Kidney (tissue), 14 donors: ENCODE measurements around the gene PLIN3. TPM values are rescaled to one million over a fixed set of nuclear protein-coding genes. Genes with fewer than 3 reads are reported as not detected.

Experiments used
- DNase-seq, 5 donors: peaks; one replicate each; pipeline ENCODE4 v3.0.0-alpha.2; 2013 to 2020
- FAIRE-seq: peaks from 2 replicates; lab custom pipeline; 2012; peaks lifted over from hg19 to GRCh38; lab: Jason Lieb, UNC
- H3K27ac ChIP-seq, 2 donors: one replicate each; pipeline ENCODE4 v1.7.0; 2013; ENCODE audit warnings: low read depth in 2 of 2, low read length in 2 of 2, inconsistent platforms in 1 of 2
- H3K27me3 ChIP-seq: one replicate; pipeline ENCODE4 v1.7.1; 2013; ENCODE audit warnings: low read length, inconsistent platforms; ENCODE audit not compliant: control insufficient read depth, insufficient read depth
- H3K36me3 ChIP-seq, 3 donors: one replicate each; pipeline versions ENCODE4 v1.7.0 to v1.7.1; 2013; ENCODE audit warnings: low read length in 3 of 3, control low read depth in 1 of 3, inconsistent platforms in 1 of 3; ENCODE audit not compliant: insufficient read depth in 3 of 3, control insufficient read depth in 2 of 3
- H3K4me1 ChIP-seq, 3 donors: one replicate each; pipeline versions ENCODE4 v1.7.0 to v1.7.1; 2013; ENCODE audit warnings: low read length in 3 of 3, inconsistent platforms in 1 of 3, low read depth in 1 of 3; ENCODE audit not compliant: control insufficient read depth in 2 of 3, insufficient read depth in 2 of 3
- H3K4me3 ChIP-seq, 3 donors: one replicate each; pipeline versions ENCODE4 v1.7.0 to v1.8.1; 2013; ENCODE audit warnings: low read length in 3 of 3, control low read depth in 1 of 3, inconsistent platforms in 1 of 3
- H3K9ac ChIP-seq, 3 donors: one replicate each; pipeline versions ENCODE4 v1.7.0 to v1.7.1; 2013; ENCODE audit warnings: low read length in 3 of 3, control low read depth in 1 of 3, inconsistent platforms in 1 of 3
- H3K9me3 ChIP-seq, 3 donors: one replicate each; pipeline versions ENCODE4 v1.7.0 to v1.7.1; 2013; ENCODE audit warnings: low read length in 3 of 3, control low read depth in 1 of 3, inconsistent platforms in 1 of 3; ENCODE audit not compliant: control insufficient read depth in 2 of 3, insufficient read depth in 1 of 3
- intact Hi-C: fragments of 100-400 bp; cut with DNase I; formaldehyde crosslinking; loops from one replicate; pipeline ENCODE4 v1.11.1; 2022
- polyA plus RNA-seq: library from polyadenylated mRNA; stranded (reverse); fragments of 350-450 nt; fragmentation: Illumina TruSeq; extraction: RNeasy Lipid Tissue Mini Kit (QIAGEN cat#74804); gene quantifications from one replicate; pipeline ENCODE4 v1.2.3, GENCODE V29; 2014; ENCODE audit warnings: low read depth, low replicate concordance; ENCODE audit not compliant: insufficient read depth
- total RNA-seq: library from RNA; stranded (reverse); fragmentation: NEBNext Ultra II Directional; extraction: Animal tissue kit (Norgen Biotek cat#: 25700); gene quantifications from one replicate; pipeline ENCODE4 v1.2.1, GENCODE V29; 2021
- TF ChIP-seq, protein P1 (sequence below): IDR thresholded peaks from 3 replicates; pipeline ENCODE4 v1.5.1; 2012; ENCODE audit warnings: mild to moderate bottlenecking, moderate library complexity, borderline replicate concordance; ENCODE audit not compliant: insufficient read depth; ENCODE audit errors: extremely low read depth
- donor health status: control.
- donor health status: control.
- donor health status: control.
- donor health status: control.
- donor health status: control.
- donor health status: DM: yes; HTN: yes; CAD: no.
- donor health status: Normal renal cell carcinoma (clear cell type).

PLIN3 gene
- total and polyA plus RNA-seq, 2 donors from 2014 or later = 30.5 to 60.0 TPM

DNA sequence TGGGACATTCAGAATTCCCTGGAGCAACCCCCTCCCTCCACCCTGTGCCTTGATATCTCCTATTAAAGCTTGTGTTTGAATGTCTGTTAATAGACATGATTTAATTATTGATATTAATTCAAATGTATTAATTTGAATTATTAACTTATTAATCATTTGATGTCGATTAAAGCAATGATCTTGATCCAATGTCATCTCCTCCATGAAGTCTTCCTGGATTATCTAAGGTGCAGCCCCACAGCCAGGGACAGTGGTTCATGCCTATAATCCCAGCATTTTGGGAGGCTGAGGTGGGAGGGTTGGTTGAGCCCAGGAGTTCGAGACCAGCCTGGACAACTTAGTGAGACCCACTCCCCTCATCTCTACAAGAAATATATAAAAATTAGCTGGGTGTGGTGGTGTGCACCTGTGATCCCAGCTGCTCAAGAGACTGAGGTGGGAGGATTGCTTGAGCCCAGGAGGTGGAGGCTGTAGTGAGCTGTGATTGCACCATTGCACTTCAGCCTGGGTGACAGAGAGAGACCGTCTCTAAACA is 66.3 kb downstream of the PLIN3 start:
- Histone ChIP-seq H3K27me3 (no peaks in the 10 kb centered on the region), H3K9me3 (no peaks in the 10 kb centered on the region), H3K27ac (no peak overlapping the region), H3K4me1 (no peaks in the 10 kb centered on the region), H3K36me3 (peaks cover 0 to 2% (median 0%) of the 10 kb centered on the region in 3 donors), H3K4me3 (no peak overlapping the region), H3K9ac (no peak overlapping the region)
- FAIRE-seq (no peak), DNase-seq (no peak)
- TF ChIP-seq, protein P1, sequence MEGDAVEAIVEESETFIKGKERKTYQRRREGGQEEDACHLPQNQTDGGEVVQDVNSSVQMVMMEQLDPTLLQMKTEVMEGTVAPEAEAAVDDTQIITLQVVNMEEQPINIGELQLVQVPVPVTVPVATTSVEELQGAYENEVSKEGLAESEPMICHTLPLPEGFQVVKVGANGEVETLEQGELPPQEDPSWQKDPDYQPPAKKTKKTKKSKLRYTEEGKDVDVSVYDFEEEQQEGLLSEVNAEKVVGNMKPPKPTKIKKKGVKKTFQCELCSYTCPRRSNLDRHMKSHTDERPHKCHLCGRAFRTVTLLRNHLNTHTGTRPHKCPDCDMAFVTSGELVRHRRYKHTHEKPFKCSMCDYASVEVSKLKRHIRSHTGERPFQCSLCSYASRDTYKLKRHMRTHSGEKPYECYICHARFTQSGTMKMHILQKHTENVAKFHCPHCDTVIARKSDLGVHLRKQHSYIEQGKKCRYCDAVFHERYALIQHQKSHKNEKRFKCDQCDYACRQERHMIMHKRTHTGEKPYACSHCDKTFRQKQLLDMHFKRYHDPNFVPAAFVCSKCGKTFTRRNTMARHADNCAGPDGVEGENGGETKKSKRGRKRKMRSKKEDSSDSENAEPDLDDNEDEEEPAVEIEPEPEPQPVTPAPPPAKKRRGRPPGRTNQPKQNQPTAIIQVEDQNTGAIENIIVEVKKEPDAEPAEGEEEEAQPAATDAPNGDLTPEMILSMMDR = no peak
- intact Hi-C loops = loop anchor here (10.0 kb wide), 1 partner anchor 224 kb away; no protein-coding TSS in a partner anchor

DNA sequence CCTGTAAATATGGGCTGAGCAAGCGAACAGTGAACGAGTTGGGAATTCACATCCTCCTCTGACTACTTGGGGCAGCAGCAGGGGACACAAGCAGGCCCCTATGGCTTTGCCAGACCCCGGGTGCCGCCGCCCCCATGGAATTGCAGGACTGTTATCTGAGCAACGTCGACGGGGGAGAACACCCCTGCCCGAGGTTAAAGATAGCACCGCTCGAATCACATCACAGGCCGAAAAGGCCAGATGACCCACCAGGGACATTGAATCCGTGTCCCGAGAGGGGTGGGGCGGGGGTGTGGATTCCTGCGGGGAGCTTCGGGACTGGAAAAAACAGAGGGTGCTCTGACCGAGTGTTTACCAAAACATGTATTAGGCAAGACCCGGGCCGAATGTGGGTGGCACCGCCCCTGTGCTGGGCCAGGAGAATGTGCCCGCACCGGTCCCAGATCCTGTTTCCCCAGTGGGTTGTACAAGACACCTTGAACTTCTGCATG is 66.8 kb downstream of the PLIN3 start:
- Histone ChIP-seq H3K36me3 (peaks cover 0 to 2% (median 0%) of the 10 kb centered on the region in 3 donors), H3K4me1 (no peaks in the 10 kb centered on the region), H3K4me3 (no peak overlapping the region), H3K27me3 (no peaks in the 10 kb centered on the region), H3K9me3 (no peaks in the 10 kb centered on the region), H3K27ac (no peak overlapping the region), H3K9ac (no peak overlapping the region)
- FAIRE-seq (no peak), DNase-seq (peak in 1 of 5 donors; percentile 84)
- TF ChIP-seq, protein P1 = no peak
- intact Hi-C loops = loop anchor here (10.0 kb wide), 1 partner anchor 224 kb away; no protein-coding TSS in a partner anchor

GRCh38 chr19:4795400-4795799 is 72.1 kb downstream of the PLIN3 start:
- Histone ChIP-seq H3K36me3 (peaks cover 0 to 10% (median 3%) of the 10 kb centered on the region in 3 donors), H3K9me3 (no peaks in the 10 kb centered on the region), H3K4me3 (no peak overlapping the region), H3K4me1 (peaks cover 0 to 23% (median 0%) of the 10 kb centered on the region in 3 donors), H3K9ac (no peak overlapping the region), H3K27ac (no peak overlapping the region), H3K27me3 (no peaks in the 10 kb centered on the region)
- TF ChIP-seq, protein P1 = no peak
- no peak for DNase-seq
- intact Hi-C loops = no loop called here
- FAIRE-seq = no peak
